Measurements from ENCODE around the gene TMEM31.

TMEM31 gene, protein sequence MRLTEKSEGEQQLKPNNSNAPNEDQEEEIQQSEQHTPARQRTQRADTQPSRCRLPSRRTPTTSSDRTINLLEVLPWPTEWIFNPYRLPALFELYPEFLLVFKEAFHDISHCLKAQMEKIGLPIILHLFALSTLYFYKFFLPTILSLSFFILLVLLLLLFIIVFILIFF

DNA sequence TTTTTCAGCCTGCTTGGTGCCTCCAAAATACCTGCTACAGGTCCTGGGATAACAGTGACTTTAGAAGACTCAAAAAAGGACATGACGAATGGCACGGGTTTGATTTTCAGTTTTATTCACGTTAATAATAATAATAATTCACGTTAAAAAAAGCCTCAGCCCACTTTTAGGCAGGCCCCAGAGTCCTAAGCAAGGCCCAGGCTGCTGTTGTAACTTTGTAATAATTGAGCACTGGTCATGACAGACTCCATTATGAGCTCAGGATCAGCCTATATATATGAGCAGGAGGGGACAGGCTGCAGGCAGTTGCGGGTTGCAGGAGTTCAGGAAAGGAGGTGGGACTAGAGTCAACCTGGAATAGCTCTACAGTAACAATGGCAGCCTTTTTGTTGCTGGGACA, at the start of gene TMEM31:
Gene TMEM31 (plus strand): TSS at position 301 of the 400 bp plus-strand sequence. CDS start 1,350 bp downstream, outside the sequence.
- Histone ChIP-seq H3K27me3 (ENCODE audit: control insufficient read depth, insufficient read depth, low read length) (no peaks in the 10 kb centered on the region), H3K4me3 (ENCODE audit: low read length) (no peak within 1 kb of the TSS), H3K9me3 (ENCODE audit: control insufficient read depth, insufficient read depth, low read length) (no peaks in the 10 kb centered on the region), H3K36me3 (ENCODE audit: control insufficient read depth, insufficient read depth, low read length) (no peaks in the 10 kb centered on the region), H3K4me1 (ENCODE audit: control insufficient read depth, insufficient read depth, low read length) (peaks cover 2% of the 10 kb centered on the region; the same call in 1 of the 2 replicates), H3K27ac (ENCODE audit: low read length) (no peak within 1 kb of the TSS)
- no CpG with 5 or more reads among the region's 5 CpGs for WGBS (ENCODE audit: insufficient coverage, insufficient read length)
- no peak for DNase-seq (ENCODE audit: low read depth, low spot score)

- Histone ChIP-seq H3K36me3 (ENCODE audit: control insufficient read depth, insufficient read depth, low read length) (no peaks in the 10 kb centered on the region), H3K27me3 (ENCODE audit: control insufficient read depth, insufficient read depth, low read length) (no peaks in the 10 kb centered on the region), H3K9me3 (ENCODE audit: control insufficient read depth, insufficient read depth, low read length) (no peaks in the 10 kb centered on the region), H3K4me1 (ENCODE audit: control insufficient read depth, insufficient read depth, low read length) (no peaks in the 10 kb centered on the region; the same call in 1 of the 2 replicates), H3K27ac (ENCODE audit: low read length) (no peak overlapping the region), H3K4me3 (ENCODE audit: low read length) (no peak overlapping the region)
- WGBS (ENCODE audit: insufficient coverage, insufficient read length) = no CpG with 5 or more reads among the region's 23 CpGs
- DNase-seq (ENCODE audit: low read depth, low spot score) = no peak
These were observed 46.5 kb upstream of the TMEM31 start for GRCh38 chrX:103663981-103664762.

DNA sequence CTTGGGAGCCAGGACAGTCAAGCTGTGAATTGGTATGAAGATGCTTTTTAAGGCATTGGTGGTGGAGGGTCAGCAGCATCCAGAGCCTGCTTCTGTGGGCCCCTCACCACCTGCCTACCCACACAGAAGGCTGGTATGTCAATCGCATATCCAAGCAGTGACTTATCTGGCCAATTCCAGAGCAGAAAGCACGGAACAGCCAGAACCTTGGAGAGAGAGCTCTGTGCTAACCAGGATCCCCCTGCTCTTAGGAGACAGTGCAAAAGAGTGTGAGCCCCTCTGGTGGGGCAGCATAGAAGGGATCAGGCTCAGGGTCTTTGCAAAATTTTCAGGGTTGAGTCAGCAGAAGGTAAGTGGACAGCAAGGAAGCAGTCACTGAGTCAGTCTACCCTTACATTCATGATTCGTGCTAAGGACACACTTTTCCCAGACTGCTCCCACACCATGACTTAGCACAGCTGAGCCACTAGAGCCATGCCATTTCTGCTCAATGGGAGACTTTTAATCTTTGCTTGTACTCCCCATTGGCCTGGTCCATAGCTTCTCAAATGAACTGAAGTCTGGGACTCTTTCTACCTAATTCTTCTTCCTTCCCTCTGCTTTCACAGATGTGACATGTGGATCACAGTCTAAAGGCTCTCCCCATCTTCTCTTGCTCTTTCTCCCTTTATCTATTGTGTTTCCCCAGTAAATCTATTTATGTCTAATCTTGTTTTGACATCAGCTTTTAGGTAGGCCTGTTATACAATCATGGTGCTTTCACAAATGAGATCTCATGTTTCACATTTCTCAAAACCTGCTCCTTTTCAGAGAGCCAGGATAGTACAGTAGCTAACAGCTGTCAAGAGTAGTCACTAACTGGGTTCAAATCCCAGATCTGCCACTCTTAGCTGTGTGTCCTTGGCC, 44.3 kb upstream of the TMEM31 start:
- no CpG with 5 or more reads among the region's 3 CpGs for WGBS (ENCODE audit: insufficient coverage, insufficient read length)
- Histone ChIP-seq H3K9me3 (ENCODE audit: control insufficient read depth, insufficient read depth, low read length) (no peaks in the 10 kb centered on the region), H3K27me3 (ENCODE audit: control insufficient read depth, insufficient read depth, low read length) (no peaks in the 10 kb centered on the region), H3K4me3 (ENCODE audit: low read length) (no peak overlapping the region), H3K27ac (ENCODE audit: low read length) (no peak overlapping the region), H3K36me3 (ENCODE audit: control insufficient read depth, insufficient read depth, low read length) (no peaks in the 10 kb centered on the region), H3K4me1 (ENCODE audit: control insufficient read depth, insufficient read depth, low read length) (no peaks in the 10 kb centered on the region; the same call in 1 of the 2 replicates)
- DNase-seq (ENCODE audit: low read depth, low spot score) = no peak

GRCh38 chrX:103669745-103670144, 41.0 kb upstream of the TMEM31 start:
- no peak for DNase-seq (ENCODE audit: low read depth, low spot score)
- no CpG with 5 or more reads among the region's 1 CpG for WGBS (ENCODE audit: insufficient coverage, insufficient read length)
- H3K4me1 ChIP-seq (ENCODE audit: control insufficient read depth, insufficient read depth, low read length) = no peaks in the 10 kb centered on the region

DNA sequence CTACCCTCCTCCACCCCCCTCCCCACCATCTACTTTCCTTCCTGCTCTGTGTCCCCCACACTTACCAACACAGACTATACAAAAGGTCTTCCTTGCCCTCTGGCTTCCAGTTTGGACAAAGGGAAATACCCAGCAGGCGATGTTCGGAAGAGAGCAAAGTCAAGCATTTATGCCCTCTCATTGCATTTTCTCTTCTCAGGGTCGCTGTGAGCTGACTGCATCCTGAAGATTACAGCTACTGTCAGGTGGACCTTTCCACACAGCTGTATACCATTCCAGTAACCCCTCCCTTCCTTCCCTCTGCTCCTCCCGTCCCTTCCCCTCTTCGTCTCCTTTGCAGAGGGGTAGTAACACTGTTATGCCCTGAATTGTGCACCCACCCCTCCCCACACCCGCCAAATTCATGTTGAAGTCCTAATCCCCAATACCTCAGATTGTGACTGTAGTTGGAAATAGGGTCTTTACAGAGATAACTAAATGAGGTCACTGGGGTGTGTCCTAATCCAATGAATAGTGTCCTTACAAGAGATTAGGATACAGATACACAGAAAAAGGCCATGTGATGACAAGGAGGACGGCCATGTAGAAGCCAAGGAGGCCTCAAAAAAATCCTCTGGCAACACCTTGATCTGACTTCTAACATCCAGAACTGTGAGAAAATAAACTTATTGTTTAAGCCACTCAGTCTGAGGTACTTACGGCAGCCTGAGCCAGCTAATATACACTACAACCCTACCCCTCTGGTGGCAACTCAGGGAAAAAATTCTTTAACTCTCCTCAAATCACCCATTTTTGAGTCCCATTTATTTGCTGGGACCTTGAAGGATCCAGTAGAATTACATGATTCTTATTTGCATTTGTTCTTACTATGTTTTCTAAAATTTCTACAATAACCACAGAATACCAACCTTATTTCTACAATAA, 35.9 kb upstream of the TMEM31 start:
- no CpG with 5 or more reads among the region's 8 CpGs for WGBS (ENCODE audit: insufficient coverage, insufficient read length)
- H3K27me3 ChIP-seq (ENCODE audit: control insufficient read depth, insufficient read depth, low read length) = no peaks in the 10 kb centered on the region
- DNase-seq (ENCODE audit: low read depth, low spot score) = no peak
- H3K4me1 ChIP-seq (ENCODE audit: control insufficient read depth, insufficient read depth, low read length) = no peaks in the 10 kb centered on the region
- no peak overlapping the region for H3K4me3 ChIP-seq (ENCODE audit: low read length)
- H3K9me3 ChIP-seq (ENCODE audit: control insufficient read depth, insufficient read depth, low read length) = no peaks in the 10 kb centered on the region
- H3K27ac ChIP-seq (ENCODE audit: low read length) = no peak overlapping the region
- peaks cover 4% of the 10 kb centered on the region; the same call in 1 of the 2 replicates for H3K36me3 ChIP-seq (ENCODE audit: control insufficient read depth, insufficient read depth, low read length)

More at GRCh38 chrX:103669745-103670144, 41.0 kb upstream of the TMEM31 start:
- no peaks in the 10 kb centered on the region for H3K9me3 ChIP-seq (ENCODE audit: control insufficient read depth, insufficient read depth, low read length)
- H3K27me3 ChIP-seq (ENCODE audit: control insufficient read depth, insufficient read depth, low read length) = no peaks in the 10 kb centered on the region
- no peaks in the 10 kb centered on the region for H3K36me3 ChIP-seq (ENCODE audit: control insufficient read depth, insufficient read depth, low read length)
- no peak overlapping the region for H3K4me3 ChIP-seq (ENCODE audit: low read length)
- no peak overlapping the region for H3K27ac ChIP-seq (ENCODE audit: low read length)

GRCh38 chrX:103678199-103678993, 32.3 kb upstream of the TMEM31 start:
- Histone ChIP-seq H3K4me1 (ENCODE audit: control insufficient read depth, insufficient read depth, low read length) (no peaks in the 10 kb centered on the region), H3K27ac (ENCODE audit: low read length) (no peak overlapping the region), H3K36me3 (ENCODE audit: control insufficient read depth, insufficient read depth, low read length) (peaks cover 7% of the 10 kb centered on the region; the same call in 1 of the 2 replicates), H3K4me3 (ENCODE audit: low read length) (no peak overlapping the region), H3K27me3 (ENCODE audit: control insufficient read depth, insufficient read depth, low read length) (no peaks in the 10 kb centered on the region), H3K9me3 (ENCODE audit: control insufficient read depth, insufficient read depth, low read length) (no peaks in the 10 kb centered on the region)
- WGBS (ENCODE audit: insufficient coverage, insufficient read length) = no CpG with 5 or more reads among the region's 5 CpGs
- DNase-seq (ENCODE audit: low read depth, low spot score) = no peak

DNA sequence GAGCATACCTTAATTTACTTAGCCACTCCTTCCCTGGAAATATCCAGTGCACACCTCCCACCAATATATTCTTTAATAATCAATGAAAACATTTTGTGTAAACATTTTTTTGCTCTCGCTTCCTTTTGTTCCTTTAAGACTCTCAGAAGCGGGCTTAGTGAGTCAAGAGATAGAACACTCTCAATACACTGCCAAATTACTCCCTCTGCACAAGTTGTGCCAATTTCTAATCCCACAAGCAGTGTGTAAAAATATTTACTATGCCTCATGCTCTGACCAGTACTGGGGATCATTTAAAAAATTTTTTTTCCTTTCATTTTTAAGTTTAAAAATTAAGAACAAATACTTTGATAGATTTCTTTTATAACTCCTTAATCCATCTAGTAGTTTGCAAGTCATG, 29.3 kb upstream of the TMEM31 start:
- DNase-seq (ENCODE audit: low read depth, low spot score) = no peak
- H3K9me3 ChIP-seq (ENCODE audit: control insufficient read depth, insufficient read depth, low read length) = no peaks in the 10 kb centered on the region
- H3K27me3 ChIP-seq (ENCODE audit: control insufficient read depth, insufficient read depth, low read length) = no peaks in the 10 kb centered on the region
- H3K27ac ChIP-seq (ENCODE audit: low read length) = no peak overlapping the region
- no peaks in the 10 kb centered on the region for H3K4me1 ChIP-seq (ENCODE audit: control insufficient read depth, insufficient read depth, low read length)
- H3K4me3 ChIP-seq (ENCODE audit: low read length) = no peak overlapping the region
- peaks cover 3% of the 10 kb centered on the region; the same call in 1 of the 2 replicates for H3K36me3 ChIP-seq (ENCODE audit: control insufficient read depth, insufficient read depth, low read length)
- WGBS (ENCODE audit: insufficient coverage, insufficient read length) = no CpG with 5 or more reads among the region's 2 CpGs

DNA sequence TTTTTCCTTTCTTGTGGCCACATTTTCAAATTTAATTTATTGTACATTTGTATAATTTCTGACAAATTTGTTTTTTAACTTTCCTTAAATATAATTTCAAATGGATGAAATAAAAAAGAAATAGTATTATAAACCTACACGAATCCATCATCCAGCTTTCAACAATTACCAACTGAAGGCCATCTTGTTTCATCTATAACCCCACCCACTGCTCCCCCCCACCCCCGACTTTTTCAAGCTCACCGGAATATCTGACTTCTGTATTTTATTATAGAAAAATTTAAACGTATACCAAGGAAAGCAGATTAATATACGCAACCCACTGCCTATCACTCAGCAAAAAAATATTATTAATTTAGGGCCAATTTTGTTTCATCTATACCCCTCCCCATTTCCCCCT, 25.3 kb upstream of the TMEM31 start:
- Histone ChIP-seq H3K27ac (ENCODE audit: low read length) (no peak overlapping the region), H3K27me3 (ENCODE audit: control insufficient read depth, insufficient read depth, low read length) (no peaks in the 10 kb centered on the region), H3K36me3 (ENCODE audit: control insufficient read depth, insufficient read depth, low read length) (peaks cover 3% of the 10 kb centered on the region; the same call in 1 of the 2 replicates), H3K9me3 (ENCODE audit: control insufficient read depth, insufficient read depth, low read length) (no peaks in the 10 kb centered on the region), H3K4me1 (ENCODE audit: control insufficient read depth, insufficient read depth, low read length) (no peaks in the 10 kb centered on the region), H3K4me3 (ENCODE audit: low read length) (peak overlapping the region; percentile 76; the same call in 1 of the 2 replicates)
- no CpG with 5 or more reads among the region's 5 CpGs for WGBS (ENCODE audit: insufficient coverage, insufficient read length)
- no peak for DNase-seq (ENCODE audit: low read depth, low spot score)
